22Rv1 (cell line): ENCODE data around the gene HNRNPL.
"Not testable (repeated sequence)": the region's sequence is repeated elsewhere in the genome, so short reads cannot be mapped to it uniquely, and the experiment has no call there.

ENCODE experiments used
- H3K27ac ChIP-seq: fragments of 450-650 bp; 2 replicates; pipeline ENCODE4 v1.5.1; 2017
- ZFX ChIP-seq: fragments of 450-650 bp; IDR thresholded peaks from 2 replicates; pipeline ENCODE4 v1.6.1; 2017; ENCODE audit warnings: antibody characterized with exemption, borderline replicate concordance
- TF ChIP-seq, protein P1 (sequence below): fragments of 450-650 bp; IDR thresholded peaks from 2 replicates; pipeline ENCODE4 v1.5.1; 2017; ENCODE audit warnings: mild to moderate bottlenecking

The HNRNPL gene

DNA sequence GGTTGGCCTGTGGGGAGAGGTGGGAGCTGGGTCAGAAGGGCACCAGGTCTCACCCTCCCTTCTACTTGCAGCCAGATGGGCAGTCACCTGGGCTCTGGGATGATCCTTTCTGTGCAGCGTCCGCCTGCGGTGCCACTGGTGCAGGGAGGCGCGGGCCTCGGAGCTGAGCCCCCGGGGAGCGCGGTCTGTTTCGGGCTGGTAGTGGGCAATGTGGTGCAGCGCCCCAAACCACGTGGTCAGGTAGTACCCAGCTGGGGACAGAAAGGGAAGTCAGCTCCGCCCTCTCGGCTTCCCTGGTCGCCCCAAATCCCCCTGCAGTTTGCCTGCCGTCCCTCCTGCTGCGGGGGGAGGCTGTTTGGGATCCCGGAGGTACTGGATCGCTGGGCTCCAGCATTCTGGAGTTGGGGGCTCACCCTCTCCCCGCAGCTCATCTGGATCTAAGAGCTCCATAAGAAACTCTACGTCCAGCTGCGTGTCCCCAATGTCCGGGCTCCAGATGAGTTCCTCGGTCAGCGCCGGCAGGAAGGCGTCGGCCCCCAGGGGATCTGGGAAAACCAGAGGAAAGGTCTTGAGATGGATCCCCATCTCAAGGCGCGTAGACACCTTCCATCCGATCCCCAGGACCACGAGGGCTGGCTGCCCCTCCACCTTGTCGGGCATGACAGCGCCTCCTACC, 19.5 kb upstream of the HNRNPL start:
- no peak for TF ChIP-seq ZFX
- TF ChIP-seq, protein P1, sequence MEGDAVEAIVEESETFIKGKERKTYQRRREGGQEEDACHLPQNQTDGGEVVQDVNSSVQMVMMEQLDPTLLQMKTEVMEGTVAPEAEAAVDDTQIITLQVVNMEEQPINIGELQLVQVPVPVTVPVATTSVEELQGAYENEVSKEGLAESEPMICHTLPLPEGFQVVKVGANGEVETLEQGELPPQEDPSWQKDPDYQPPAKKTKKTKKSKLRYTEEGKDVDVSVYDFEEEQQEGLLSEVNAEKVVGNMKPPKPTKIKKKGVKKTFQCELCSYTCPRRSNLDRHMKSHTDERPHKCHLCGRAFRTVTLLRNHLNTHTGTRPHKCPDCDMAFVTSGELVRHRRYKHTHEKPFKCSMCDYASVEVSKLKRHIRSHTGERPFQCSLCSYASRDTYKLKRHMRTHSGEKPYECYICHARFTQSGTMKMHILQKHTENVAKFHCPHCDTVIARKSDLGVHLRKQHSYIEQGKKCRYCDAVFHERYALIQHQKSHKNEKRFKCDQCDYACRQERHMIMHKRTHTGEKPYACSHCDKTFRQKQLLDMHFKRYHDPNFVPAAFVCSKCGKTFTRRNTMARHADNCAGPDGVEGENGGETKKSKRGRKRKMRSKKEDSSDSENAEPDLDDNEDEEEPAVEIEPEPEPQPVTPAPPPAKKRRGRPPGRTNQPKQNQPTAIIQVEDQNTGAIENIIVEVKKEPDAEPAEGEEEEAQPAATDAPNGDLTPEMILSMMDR = no peak
- H3K27ac ChIP-seq = peak overlapping the region; percentile 48

DNA sequence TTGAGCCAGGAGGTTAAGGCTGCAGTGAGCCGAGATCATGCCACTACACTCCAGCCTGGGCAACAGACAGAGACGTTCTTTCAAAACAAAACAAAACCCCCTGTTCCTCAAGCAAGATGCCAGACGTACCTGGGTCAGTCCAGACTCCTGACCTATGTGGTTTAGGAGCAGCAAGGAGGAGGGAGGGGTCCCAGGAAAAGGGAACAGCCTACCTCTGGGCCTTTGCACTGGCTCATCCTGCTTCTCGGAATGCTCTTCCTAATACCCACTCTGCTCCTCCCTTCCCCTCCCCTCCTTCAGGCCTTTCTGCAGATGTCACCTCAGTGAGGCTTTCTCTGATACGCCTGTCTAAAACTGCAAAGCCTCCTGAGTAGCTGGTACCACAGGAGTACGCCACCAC, 18.8 kb upstream of the HNRNPL start:
- no peak overlapping the region for H3K27ac ChIP-seq
- no peak for TF ChIP-seq ZFX
- TF ChIP-seq, protein P1 = no peak

DNA sequence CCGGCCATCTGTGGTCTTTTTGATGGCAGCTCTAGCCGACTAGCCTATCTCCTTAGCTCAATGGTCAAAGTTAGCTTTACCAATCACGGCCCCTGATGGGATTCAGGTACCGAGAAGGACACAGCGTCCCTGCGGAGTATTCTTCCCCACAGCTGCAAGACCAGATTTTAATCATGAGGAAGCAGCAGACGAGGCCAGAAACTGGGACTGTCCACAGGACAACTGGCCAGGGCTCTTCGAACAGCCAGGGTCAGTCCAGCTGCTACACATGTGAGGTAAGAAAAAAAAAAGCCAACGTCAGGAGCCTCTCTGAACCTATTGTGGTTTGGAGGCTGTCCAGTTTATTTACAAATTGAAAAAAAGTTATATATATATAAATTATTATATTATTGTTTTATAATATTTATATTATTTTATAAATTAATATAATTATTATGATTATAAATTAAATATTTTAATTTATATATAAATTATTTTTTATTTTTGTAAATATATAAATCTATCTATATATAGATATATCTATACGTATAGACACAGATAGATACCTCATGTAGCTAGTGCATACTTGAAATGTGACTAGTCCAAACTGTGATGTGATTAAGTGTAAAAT, 17.5 kb upstream of the HNRNPL start:
- no peak overlapping the region for H3K27ac ChIP-seq
- TF ChIP-seq ZFX = no peak
- TF ChIP-seq, protein P1 = no peak

DNA sequence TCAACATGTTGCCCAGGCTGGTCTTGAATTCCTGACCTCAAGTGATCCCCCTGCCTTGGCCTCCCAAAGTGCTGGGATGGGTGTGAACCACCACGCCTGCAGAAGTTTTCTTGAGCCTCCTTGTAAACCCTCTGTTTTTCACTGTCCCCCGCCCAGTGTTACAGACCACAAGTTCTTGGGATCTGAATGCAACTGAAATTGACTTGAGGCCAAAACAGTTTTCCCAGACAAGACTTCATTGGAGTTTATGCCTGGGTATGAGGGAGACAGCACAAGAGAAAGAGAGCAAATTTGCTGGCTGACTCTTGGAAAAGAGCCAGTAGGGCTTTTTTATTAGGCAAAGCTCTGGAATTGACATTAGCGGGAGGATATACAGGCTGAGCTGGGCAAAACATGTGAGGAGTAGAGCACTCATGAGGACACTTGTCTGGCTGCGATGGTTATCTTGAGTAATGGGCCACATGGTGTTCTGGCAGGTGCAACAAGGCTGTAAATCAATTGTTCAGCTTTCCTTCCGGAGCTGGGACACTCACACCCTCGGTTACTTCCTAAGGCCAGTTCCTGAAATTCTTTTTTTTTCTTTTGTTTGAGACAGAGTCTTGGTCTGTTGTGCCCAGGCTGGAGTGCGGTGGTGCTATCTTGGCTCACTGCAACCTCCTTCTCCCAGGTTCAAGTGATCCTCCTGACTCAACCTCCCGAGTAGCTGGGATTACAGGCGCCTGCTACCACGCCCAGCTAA, 12.7 kb upstream of the HNRNPL start:
- TF ChIP-seq, protein P1 = no peak
- no peak for TF ChIP-seq ZFX

DNA sequence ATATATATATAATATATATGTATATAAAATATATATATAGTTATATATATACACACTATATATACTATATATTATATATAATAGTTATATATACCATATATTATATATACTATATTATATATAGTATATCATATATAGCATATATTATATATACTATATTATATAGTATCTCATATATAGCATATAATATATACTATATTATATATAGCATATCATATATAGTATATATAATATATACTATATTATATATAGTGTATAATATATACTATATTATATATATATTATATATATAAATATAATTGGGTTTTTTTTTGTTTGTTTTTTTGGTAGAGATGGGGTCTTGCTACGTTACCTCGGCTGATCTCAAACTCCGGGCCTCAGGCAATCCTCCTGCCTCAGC, 11.6 kb upstream of the HNRNPL start:
- no peak for TF ChIP-seq ZFX
- TF ChIP-seq, protein P1 = no peak
- H3K27ac ChIP-seq = no peak overlapping the region

More for the DNA sequence above, 12.7 kb upstream of the HNRNPL start:
- H3K27ac ChIP-seq = peak overlapping the region; percentile 55

DNA sequence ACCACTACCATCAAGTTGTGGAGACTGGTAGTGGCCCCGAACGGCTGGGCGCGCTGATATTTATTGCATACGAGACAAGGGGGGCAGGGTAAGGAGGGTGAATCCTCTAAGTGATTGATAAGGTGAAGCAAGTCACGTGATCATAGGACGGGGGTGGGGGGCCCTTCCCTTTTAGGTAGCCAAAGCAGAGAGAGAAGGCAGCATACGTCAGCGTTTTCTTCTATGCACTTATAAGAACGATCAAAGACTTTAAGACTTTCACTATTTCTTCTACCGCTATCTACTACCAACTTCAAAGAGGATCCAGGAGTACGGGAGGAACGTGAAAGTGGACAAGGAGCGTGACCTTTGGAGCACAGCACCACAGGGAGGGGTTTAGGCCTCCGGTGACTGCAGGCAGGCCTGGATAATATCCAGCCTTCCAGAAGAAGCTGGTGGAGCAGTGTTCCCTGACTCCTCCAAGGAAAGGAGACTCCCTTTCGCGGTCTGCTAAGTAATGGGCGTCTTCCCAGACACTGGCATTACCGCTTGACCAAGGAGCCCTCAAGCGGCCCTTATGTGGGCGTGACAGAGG, 9.9 kb upstream of the HNRNPL start:
- not testable (repeated sequence) for H3K27ac ChIP-seq

DNA sequence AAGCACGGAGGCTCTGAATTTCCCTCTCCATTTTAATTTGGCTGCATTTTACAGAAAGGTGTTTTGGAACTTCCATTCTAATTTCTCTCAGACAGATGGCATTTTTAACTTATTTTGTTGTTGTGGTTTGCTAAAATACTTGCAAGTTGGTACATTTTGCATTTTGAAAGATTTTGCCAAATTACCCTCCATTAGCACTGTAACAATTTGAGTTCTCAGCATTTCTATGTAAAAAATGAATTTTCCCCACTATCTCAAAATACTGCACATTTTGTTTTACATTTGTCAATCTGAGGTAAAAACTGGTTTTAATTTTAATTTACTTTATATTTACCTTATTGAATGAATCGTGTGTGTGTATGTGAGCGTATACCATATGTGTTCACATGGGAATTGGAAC, 7.0 kb upstream of the HNRNPL start:
- no peak overlapping the region for H3K27ac ChIP-seq
- TF ChIP-seq ZFX = no peak
- TF ChIP-seq, protein P1 = no peak

DNA sequence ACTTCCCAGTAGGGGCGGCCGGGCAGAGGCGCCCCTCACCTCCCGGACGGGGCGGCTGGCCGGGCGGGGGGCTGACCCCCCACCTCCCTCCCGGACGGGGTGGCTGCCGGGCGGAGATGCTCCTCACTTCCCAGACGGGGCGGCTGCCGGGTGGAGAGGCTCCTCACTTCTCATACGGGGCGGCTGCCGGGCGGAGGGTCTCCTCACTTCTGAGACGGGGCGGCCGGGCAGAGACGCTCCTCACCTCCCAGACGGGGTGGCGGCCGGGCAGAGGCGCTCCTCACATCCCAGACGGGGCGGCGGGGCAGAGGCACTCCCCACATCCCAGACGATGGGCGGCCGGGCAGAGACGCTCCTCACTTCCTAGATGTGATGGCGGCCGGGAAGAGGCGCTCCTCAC, 6.0 kb upstream of the HNRNPL start:
- not testable (repeated sequence) for H3K27ac ChIP-seq

DNA sequence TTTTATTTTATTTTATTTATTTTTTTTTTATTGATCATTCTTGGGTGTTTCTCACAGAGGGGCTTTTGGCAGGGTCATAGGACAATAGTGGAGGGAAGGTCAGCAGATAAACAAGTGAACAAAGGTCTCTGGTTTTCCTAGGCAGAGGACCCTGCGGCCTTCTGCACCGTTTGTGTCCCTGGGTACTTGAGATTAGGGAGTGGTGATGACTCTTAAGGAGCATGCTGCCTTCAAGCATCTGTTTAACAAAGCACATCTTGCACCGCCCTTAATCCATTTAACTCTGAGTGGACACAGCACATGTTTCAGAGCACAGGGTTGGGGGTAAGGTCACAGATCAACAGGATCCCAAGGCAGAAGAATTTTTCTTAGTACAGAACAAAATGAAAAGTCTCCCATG, 5.2 kb upstream of the HNRNPL start:
- not testable (repeated sequence) for H3K27ac ChIP-seq
